Activated T-cell treated with anti-CD3 and anti-CD28 coated beads, Interleukin-2, amount 50 U/mL, for 72 hours (primary cell): Measurements from ENCODE around the gene NCBP3. TPM values are rescaled to one million over a fixed set of nuclear protein-coding genes. Genes with fewer than 3 reads are reported as not detected.

Experiments
- ATAC-seq, 2 donors: fragments of 150-1000 bp; cut with Tn5 transposase; replicated peaks in 1 of 2; 2 replicates each; pipeline ENCODE4 v1.10.0; 2021; ENCODE audit warnings: moderate library complexity in 2 of 2, mild to moderate bottlenecking in 1 of 2
- DNase-seq, 2 donors: peaks; one replicate each; pipeline ENCODE4 v3.0.0; 2021 to 2022; ENCODE audit warnings: mixed read lengths in 1 of 2
- H3K27ac Mint-ChIP-seq: one replicate; pipeline ENCODE4 v1.8.0; 2022; ENCODE audit warnings: mild to moderate bottlenecking, moderate library complexity, mixed read lengths
- H3K27me3 Mint-ChIP-seq: one replicate; pipeline ENCODE4 v1.8.0; 2022; ENCODE audit warnings: low read depth, mixed read lengths
- H3K36me3 Mint-ChIP-seq, 2 donors: one replicate each; pipeline ENCODE4 v1.8.0; 2022; ENCODE audit warnings: mixed read lengths in 2 of 2, mild to moderate bottlenecking in 1 of 2; ENCODE audit not compliant: insufficient read depth in 2 of 2
- H3K4me1 Mint-ChIP-seq: one replicate; pipeline ENCODE4 v1.8.0; 2022; ENCODE audit warnings: low read depth, mixed read lengths
- H3K4me3 Mint-ChIP-seq, 2 donors: one replicate each; pipeline ENCODE4 v1.8.0; 2022; ENCODE audit warnings: mild to moderate bottlenecking in 2 of 2, mixed read lengths in 2 of 2, moderate library complexity in 2 of 2
- H3K9me3 Mint-ChIP-seq, 2 donors: one replicate each; pipeline ENCODE4 v1.8.0; 2022; ENCODE audit warnings: mixed read lengths in 2 of 2
- total RNA-seq, 2 donors: library from RNA; stranded (reverse); gene quantifications; one replicate each; pipeline ENCODE4 v1.2.3, GENCODE V29; 2022

Gene NCBP3
- total RNA-seq, 2 donors from 2014 or later, result 65.1 to 65.8 TPM

DNA sequence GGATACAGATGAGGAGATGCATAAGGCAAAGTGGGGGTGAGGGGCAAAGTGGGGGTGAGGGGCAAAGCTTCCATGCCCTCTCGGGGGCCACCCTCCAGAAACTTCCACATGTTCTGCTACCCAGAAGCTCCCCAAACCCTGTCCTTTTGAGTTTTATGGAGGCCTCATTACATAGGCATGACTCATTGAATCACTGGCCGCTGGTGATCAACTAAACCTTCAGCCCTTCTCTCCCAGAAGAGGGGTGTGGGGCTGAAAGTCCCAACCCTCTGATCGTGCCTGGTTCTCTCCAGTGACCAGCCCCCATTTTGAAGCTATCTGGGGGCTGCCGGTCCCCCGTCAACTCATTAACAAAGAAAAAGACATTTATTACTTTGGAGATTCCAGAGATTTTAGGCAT, 72.5 kb downstream of the NCBP3 start:
- no peak overlapping the region for H3K27ac Mint-ChIP-seq
- H3K9me3 Mint-ChIP-seq, result no peaks in the 10 kb centered on the region
- DNase-seq, result no peak
- H3K4me3 Mint-ChIP-seq, result no peak overlapping the region
- peaks cover 2% of the 10 kb centered on the region in 2 donors for H3K36me3 Mint-ChIP-seq
- H3K4me1 Mint-ChIP-seq, result peaks cover 34% of the 10 kb centered on the region
- peaks cover 5% of the 10 kb centered on the region for H3K27me3 Mint-ChIP-seq
- no peak for ATAC-seq

DNA sequence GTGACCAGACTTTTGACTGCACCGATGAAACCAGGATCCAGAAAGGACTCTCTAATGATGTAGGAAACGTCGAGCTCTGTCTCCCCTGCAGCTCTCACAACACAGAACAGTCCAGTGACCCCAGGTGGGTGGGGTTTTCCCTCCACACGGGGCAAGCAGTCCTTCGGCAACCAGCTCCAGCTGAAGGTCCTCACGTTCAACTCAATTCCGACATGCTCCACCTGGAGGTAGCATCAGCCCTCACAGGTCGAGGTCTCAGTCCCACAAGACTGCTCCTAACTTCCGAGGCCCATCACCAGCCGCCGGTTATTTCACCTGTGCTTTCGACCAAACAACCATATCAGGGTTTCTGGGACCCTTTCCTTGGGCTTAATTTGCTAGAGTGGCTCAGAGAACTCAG, 73.3 kb downstream of the NCBP3 start:
- Mint-ChIP-seq H3K4me3 (no peak overlapping the region), H3K9me3 (no peaks in the 10 kb centered on the region), H3K36me3 (peaks cover 3 to 4% of the 10 kb centered on the region in 2 donors), H3K4me1 (peaks cover 41% of the 10 kb centered on the region), H3K27ac (no peak overlapping the region), H3K27me3 (peaks cover 9% of the 10 kb centered on the region)
- DNase-seq (no peak), ATAC-seq (no peak)

DNA sequence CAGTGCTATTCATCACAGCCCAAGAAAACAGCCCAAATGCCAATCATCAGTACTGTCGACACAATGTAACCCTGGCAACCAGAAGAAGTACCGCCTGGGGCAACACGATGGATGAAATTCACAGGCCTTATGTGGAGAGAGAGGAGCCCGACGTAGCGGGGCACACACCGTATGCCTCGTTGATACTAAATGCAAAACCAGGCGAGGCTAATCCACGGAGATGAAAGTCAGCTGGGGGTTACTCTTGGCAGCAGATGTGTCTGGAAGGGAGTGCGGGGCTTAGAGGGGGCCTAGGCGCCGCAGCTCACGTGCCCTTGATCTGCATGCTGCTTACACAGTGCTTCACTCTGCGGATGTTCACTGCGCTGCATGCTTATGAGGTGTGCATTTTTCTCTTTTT, 74.9 kb downstream of the NCBP3 start:
- H3K27me3 Mint-ChIP-seq, result peaks cover 14% of the 10 kb centered on the region
- ATAC-seq, result peak; percentile 48 to 66
- H3K9me3 Mint-ChIP-seq, result peaks cover 2 to 5% of the 10 kb centered on the region in 2 donors
- H3K4me3 Mint-ChIP-seq, result peak overlapping the region; percentile 10 to 20
- H3K36me3 Mint-ChIP-seq, result peaks cover 8% of the 10 kb centered on the region in 2 donors
- no peak overlapping the region for H3K27ac Mint-ChIP-seq
- no peak for DNase-seq
- peaks cover 55% of the 10 kb centered on the region for H3K4me1 Mint-ChIP-seq

DNA sequence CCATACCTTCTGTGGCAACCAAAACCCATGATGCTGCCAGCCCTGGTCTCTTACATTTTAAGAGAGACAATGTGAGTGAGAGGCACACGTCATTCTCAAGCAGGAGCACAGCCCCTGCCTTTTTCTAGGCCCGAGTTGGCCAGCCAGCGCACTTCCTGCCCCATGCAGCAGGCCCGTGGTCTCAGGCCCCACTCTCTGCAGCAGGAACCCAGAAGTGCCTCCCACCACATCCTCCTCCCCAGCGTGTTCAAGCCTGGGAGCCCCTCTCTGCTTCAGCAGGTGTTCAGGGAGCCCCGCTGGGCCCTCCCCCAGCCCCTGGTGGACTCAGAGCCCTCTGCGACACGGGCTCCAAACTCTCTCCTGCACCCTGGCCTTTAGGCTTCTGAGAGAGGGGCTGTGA, 75.6 kb downstream of the NCBP3 start:
- Mint-ChIP-seq H3K27ac (no peak overlapping the region), H3K27me3 (peaks cover 14% of the 10 kb centered on the region), H3K9me3 (peaks cover 2 to 5% of the 10 kb centered on the region in 2 donors), H3K36me3 (peaks cover 8 to 9% of the 10 kb centered on the region in 2 donors), H3K4me3 (peak overlapping the region in 1 of 2 donors; percentile 21), H3K4me1 (peaks cover 62% of the 10 kb centered on the region)
- peak; percentile 45 to 47 for DNase-seq
- ATAC-seq, result peak; percentile 37 to 49

DNA sequence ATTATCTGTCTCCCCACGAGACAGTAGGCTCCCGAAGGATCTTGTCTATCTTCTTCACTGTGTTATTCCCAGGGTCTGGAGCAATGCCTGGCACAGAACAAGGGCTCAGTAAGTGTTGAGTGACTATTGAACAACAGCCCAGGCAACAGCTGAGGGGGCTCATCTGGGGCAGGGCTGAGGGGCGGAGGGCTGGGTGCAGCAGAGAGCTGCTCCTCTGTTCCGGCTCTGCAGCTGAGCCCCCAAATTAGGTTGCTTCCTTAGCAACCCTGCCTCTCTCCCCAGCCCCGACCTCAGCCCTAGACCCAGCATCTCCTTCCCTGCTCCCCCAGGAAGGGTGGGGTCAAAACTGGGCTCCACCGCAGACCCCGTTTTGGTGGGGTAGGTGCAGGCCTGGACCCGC, 77.3 kb downstream of the NCBP3 start:
- H3K27me3 Mint-ChIP-seq, result peaks cover 14% of the 10 kb centered on the region
- H3K4me1 Mint-ChIP-seq, result peaks cover 79% of the 10 kb centered on the region
- ATAC-seq (no peak), DNase-seq (no peak)
- H3K9me3 Mint-ChIP-seq, result peaks cover 2 to 5% of the 10 kb centered on the region in 2 donors
- peaks cover 8 to 9% of the 10 kb centered on the region in 2 donors for H3K36me3 Mint-ChIP-seq
- no peak overlapping the region for H3K27ac Mint-ChIP-seq
- H3K4me3 Mint-ChIP-seq, result no peak overlapping the region

DNA sequence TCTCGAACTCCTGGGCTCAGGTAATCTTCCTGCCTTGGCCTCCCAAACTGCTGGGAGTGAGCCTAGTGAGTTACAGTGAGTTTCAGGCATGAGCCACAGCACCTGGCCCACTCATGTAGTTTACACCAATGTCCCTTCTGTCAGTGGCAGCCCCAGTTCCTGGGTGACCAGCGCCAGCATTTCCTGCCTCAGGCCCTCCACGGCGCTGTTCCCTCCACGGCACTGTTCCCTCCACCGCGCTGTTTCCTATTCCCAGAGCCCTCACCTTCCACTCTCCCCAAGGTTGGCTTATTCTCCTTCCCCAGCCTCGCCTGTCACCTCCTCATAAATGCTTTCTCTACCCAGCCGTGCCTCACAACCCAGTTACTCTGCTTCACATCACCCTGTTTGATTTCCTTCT, 77.7 kb downstream of the NCBP3 start:
- ATAC-seq, result no peak
- H3K36me3 Mint-ChIP-seq, result peaks cover 8 to 9% of the 10 kb centered on the region in 2 donors
- peaks cover 83% of the 10 kb centered on the region for H3K4me1 Mint-ChIP-seq
- no peak for DNase-seq
- no peak overlapping the region for H3K4me3 Mint-ChIP-seq
- H3K9me3 Mint-ChIP-seq, result peaks cover 2 to 5% of the 10 kb centered on the region in 2 donors
- no peak overlapping the region for H3K27ac Mint-ChIP-seq
- peaks cover 14% of the 10 kb centered on the region for H3K27me3 Mint-ChIP-seq

DNA sequence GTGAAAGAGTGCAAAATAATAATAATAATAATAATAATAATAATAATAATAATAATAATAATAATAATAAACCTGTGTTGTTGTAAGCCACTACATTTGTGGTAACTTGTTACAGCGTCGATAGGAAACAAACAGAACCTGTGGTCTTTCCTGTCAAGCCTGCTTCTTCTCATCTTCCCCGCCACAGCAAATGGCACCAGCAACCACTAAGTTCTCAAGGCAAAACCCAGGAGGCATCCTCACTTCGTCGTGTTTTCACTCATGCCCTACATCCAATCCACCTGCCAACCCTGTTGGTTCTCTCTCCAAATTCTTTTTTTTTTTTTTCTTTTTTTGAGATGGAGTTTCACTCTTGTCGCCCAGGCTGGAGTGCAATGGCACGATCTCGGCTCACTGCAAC, 79.3 kb downstream of the NCBP3 start:
- H3K9me3 Mint-ChIP-seq, result peaks cover 2 to 5% of the 10 kb centered on the region in 2 donors
- peaks cover 14% of the 10 kb centered on the region for H3K27me3 Mint-ChIP-seq
- H3K4me3 Mint-ChIP-seq, result peak overlapping the region in 1 of 2 donors; percentile 18
- peak overlapping the region; percentile 5 for H3K27ac Mint-ChIP-seq
- peaks cover 89% of the 10 kb centered on the region for H3K4me1 Mint-ChIP-seq
- DNase-seq, result peak in 1 of 2 donors; percentile 43
- H3K36me3 Mint-ChIP-seq, result peaks cover 8 to 9% of the 10 kb centered on the region in 2 donors
- no peak for ATAC-seq

DNA sequence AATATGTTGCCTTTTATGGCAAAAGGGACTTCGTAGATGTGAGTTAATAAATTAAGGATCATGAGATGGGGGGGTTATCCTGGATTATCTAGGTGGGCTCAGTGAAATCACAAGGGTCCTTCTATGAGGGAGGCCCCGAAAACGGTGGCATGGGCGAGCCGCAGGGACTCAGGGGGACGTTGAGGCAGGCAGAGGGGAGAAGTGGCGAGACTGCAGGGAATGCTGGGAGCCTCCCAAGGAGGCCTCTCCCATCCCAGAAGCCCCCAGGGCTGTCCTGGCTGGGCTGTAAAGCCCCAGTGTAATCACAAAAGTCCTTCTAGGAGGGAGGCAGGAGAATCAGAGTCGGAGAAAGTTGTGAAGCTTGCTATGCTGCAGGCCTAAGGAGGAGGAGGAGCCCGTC, 80.1 kb downstream of the NCBP3 start:
- H3K4me1 Mint-ChIP-seq, result peaks cover 85% of the 10 kb centered on the region
- H3K27ac Mint-ChIP-seq, result peak overlapping the region; percentile 44
- H3K27me3 Mint-ChIP-seq, result peaks cover 22% of the 10 kb centered on the region
- peak overlapping the region; percentile 35 to 43 for H3K4me3 Mint-ChIP-seq
- no peak for ATAC-seq
- H3K36me3 Mint-ChIP-seq, result peaks cover 10 to 12% of the 10 kb centered on the region in 2 donors
- DNase-seq, result no peak
- peaks cover 2 to 7% of the 10 kb centered on the region in 2 donors for H3K9me3 Mint-ChIP-seq

DNA sequence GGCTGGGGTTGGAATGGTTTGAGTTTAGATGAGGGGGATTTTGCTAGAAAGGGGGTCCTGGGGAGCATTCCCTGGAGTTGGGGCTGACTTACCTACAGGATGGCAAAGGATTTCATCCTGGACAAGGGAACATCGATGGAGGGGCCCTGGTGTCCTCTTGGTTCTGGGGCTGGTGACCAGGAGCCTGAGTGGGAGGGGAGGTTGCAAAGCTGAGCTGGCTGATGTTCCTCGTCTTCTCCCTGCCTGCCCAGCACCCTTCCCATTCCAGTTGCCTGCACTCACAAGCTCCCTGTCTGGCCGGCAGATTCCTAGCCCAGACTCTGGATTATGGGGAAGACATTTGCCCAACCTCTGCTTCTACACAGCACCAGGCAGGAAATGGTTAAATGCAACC, 82.3 kb downstream of the NCBP3 start:
- Mint-ChIP-seq H3K4me1 (peaks cover 65% of the 10 kb centered on the region), H3K4me3 (peak overlapping the region; percentile 52 to 73), H3K27me3 (peaks cover 30% of the 10 kb centered on the region), H3K27ac (peak overlapping the region; percentile 72), H3K9me3 (peaks cover 9 to 14% of the 10 kb centered on the region in 2 donors), H3K36me3 (peaks cover 20% of the 10 kb centered on the region in 2 donors)
- peak in 1 of 2 donors; percentile 34 for DNase-seq
- no peak for ATAC-seq

DNA sequence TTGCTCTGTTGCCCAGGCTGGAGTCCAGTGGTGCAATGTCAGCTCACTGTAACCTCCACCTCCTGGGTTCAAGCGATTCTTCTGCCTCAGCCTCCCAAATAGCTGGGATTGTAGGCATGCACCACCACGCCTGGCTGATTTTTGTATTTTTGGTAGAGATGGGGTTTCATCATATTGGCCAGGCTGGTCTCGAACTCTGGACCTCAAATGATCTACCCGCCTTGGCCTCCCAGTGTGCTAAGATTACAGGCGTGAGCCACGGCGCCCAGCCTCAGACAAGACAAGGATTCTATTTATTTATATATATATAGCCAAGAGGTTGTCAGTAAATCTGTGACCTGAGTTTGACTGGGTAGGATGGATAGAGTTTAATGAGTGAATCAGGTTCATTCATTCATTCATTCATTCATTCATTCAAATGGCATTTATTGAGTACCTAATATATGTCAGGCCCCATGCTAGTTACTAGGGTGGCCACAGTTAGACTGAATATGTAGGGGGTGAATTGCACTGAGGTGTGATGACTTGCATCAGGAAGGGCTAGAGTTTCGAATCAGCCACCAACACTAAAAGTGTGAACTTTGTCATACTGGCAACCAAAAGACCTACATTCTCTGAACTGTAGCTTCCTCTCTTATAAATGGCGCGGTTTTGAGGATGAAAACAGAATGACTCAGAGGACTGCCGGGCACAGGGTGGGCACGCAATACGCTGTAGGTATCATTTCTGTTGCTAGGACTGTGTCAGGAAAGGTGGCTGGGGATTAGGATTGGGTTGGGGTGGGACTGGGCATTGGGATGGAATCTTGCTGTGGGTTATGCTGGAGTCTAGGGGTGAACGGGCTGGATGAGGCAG, 82.9 kb downstream of the NCBP3 start:
- peaks cover 59% of the 10 kb centered on the region for H3K4me1 Mint-ChIP-seq
- peak; percentile 77 for DNase-seq

DNA sequence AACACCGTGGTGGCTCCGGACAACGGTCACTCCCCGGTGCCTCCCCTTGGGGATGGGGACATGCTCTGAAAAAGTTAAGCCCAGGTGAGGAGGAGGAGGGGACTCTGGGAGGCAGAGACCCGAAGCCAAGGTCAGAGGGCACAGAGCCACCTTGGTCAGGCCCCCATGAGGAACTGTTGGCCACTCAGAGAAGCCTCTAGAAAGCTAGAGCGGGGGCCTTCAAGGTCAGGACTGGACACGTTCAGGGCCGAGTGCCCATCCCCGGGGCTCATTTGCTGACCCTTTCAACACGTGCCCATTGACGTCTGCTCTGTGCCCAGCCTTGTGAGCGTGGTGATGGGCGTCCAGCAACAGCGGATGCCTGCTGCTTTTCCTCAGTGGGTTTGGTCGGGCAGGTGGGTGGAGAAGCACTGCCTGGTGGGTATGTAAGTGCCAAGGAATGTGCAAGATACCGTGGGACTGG, 84.1 kb downstream of the NCBP3 start:
- Mint-ChIP-seq H3K4me3 (no peak overlapping the region), H3K4me1 (peaks cover 49% of the 10 kb centered on the region), H3K27me3 (peaks cover 18% of the 10 kb centered on the region), H3K9me3 (peaks cover 7 to 11% of the 10 kb centered on the region in 2 donors), H3K36me3 (peaks cover 12 to 14% of the 10 kb centered on the region in 2 donors), H3K27ac (no peak overlapping the region)
- ATAC-seq, result no peak
- no peak for DNase-seq

More for the DNA sequence above, 82.9 kb downstream of the NCBP3 start:
- Mint-ChIP-seq H3K4me3 (peak overlapping the region; percentile 52 to 73), H3K27me3 (peaks cover 24% of the 10 kb centered on the region), H3K9me3 (peaks cover 9 to 14% of the 10 kb centered on the region in 2 donors), H3K36me3 (peaks cover 16 to 17% of the 10 kb centered on the region in 2 donors), H3K27ac (peak overlapping the region; percentile 72)
- ATAC-seq, result peak; percentile 70 to 80

DNA sequence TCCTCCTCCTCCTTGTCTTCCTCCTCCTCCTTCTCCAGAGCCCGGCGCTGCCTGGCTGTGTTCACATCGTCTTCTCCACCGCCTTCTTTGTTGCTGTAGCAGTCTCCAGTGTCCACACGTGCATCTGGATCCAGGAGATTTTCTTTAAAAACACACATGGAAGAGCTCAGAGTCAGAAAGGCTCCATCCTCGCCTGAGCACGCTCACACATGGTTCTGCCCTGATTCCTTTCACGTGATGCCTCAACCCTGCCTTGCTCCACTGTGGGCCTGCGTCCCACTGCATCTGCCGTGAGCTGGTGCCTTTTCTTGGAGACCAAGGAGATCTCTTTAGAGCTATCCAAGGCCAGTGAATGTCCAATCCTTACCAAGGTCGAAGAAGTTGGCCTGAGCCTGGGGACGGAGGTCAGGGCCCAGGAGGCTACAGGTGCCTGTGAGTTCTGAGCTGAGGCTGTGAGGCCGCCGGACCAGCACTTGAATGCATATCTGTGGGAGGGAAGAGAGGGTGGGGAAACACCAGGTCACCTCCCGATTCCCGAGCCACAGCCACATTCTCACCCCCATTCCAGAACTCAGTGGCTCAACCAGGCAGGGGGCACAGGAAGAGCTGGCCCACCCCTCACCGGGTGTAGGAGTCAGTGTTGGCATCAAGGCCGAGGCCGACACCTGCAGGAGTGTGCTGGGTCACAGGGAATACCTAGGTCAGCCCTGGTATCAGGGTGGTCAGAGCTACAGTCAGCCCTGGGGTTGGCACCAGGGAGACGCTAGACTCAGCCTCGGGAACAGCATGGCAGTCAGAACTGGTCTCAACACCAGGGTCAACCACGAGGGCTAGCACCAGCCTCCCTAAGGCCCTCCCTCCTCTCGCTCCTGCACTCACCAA, 84.8 kb downstream of the NCBP3 start:
- Mint-ChIP-seq H3K9me3 (peaks cover 7 to 9% of the 10 kb centered on the region in 2 donors), H3K4me1 (peaks cover 42% of the 10 kb centered on the region), H3K27me3 (peaks cover 18% of the 10 kb centered on the region), H3K36me3 (peaks cover 12% of the 10 kb centered on the region in 2 donors), H3K4me3 (no peak overlapping the region), H3K27ac (peak overlapping the region; percentile 69)
- ATAC-seq (no peak), DNase-seq (no peak)
